ENCODE data around the gene NCKIPSD. TPM values are rescaled to one million over a fixed set of nuclear protein-coding genes. Genes with fewer than 3 reads are reported as not detected.

NCKIPSD gene
- total RNA-seq, 1 donor from 2014 or later: 18.3 TPM

DNA sequence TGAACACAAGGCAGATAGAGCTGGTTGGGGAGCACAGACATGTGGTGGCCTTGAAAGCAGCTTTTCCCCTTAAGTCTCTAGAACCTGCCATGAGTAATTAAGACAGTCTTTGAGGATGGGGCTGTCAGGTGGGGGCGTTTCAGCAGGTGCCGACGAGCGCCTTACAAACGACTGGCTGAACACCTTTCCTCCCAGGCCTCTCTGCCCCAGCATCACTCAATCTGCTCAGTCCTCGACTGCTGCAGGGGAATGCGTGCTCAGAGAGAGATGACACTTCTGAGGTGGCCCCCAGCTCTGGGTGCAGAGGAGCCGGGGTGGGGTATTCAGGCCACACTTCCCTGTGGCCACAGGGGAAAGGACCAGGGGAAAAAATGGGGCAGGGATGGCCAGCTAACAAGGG lies 8.1 kb upstream of the NCKIPSD start:
- Histone ChIP-seq H3K27ac (peak overlapping the region; percentile 81), H3K4me1 (peaks cover 11% of the 10 kb centered on the region), H3K27me3 (no peaks in the 10 kb centered on the region), H3K9me3 (no peaks in the 10 kb centered on the region), H3K36me3 (peaks cover 78% of the 10 kb centered on the region), H3K4me3 (peak overlapping the region; percentile 35)
- DNase-seq: peak; percentile 42
- ATAC-seq: no peak
- TF ChIP-seq, protein P1, sequence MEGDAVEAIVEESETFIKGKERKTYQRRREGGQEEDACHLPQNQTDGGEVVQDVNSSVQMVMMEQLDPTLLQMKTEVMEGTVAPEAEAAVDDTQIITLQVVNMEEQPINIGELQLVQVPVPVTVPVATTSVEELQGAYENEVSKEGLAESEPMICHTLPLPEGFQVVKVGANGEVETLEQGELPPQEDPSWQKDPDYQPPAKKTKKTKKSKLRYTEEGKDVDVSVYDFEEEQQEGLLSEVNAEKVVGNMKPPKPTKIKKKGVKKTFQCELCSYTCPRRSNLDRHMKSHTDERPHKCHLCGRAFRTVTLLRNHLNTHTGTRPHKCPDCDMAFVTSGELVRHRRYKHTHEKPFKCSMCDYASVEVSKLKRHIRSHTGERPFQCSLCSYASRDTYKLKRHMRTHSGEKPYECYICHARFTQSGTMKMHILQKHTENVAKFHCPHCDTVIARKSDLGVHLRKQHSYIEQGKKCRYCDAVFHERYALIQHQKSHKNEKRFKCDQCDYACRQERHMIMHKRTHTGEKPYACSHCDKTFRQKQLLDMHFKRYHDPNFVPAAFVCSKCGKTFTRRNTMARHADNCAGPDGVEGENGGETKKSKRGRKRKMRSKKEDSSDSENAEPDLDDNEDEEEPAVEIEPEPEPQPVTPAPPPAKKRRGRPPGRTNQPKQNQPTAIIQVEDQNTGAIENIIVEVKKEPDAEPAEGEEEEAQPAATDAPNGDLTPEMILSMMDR (IDR thresholded peaks at IDR 0.05): no peak
- intact Hi-C loops (cut with DNase I): no loop called here

DNA sequence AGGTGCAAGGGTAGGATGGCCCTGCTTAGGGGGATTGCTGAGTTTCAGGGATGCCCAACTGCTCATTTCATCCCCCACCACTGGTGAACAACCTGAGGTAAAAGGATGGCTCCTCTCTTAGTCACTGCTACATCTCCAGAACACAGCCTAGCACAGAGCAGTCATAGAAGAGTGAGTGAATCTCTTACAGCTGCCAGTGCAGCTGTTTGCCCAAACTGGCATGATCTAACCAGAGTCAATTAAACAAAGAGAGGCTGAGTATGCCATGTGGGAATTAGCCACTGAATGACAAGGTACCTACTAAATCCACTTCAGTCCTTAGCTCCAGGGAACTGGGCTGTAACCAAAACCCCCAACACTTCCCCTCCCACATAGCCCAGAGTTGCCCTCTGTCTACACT lies 6.8 kb upstream of the NCKIPSD start:
- DNase-seq (peak; percentile 13), ATAC-seq (no peak)
- Histone ChIP-seq H3K36me3 (peaks cover 79% of the 10 kb centered on the region), H3K9me3 (no peaks in the 10 kb centered on the region), H3K4me1 (peaks cover 11% of the 10 kb centered on the region), H3K27me3 (no peaks in the 10 kb centered on the region), H3K4me3 (no peak overlapping the region), H3K27ac (no peak overlapping the region)
- TF ChIP-seq, protein P1 (IDR thresholded peaks at IDR 0.05): no peak
- intact Hi-C loops (cut with DNase I): no loop called here

DNA sequence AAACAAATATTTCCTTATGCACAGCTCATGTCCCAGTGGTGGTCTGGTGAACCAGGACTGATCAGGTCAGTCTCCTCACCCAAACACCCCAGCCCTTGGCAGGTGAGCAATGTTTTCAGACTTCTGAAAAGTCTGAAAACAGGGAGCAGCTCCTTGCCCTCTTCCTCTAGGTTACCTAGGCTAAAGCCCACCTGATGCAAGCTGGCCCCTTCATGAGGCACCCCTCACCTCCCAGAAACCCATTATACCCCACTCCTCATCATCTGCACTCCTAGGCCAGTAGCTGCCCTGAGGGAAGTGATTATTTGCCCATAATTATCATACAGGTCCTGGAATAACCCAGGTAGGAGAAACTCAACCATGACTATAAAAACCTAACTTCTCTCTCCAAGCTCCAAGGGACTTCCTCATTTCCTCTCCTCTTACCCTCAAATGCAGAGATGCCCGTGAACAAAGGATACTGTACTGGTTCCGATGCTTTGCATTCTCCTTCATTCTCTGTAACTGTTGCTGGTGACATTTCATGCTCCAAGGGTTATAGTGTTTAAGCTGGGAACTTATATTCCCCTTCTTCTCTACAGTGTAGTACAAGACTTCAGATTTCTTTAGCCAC lies 5.2 kb upstream of the NCKIPSD start:
- no peaks in the 10 kb centered on the region for H3K27me3 ChIP-seq
- DNase-seq (no peak), ATAC-seq (no peak)
- TF ChIP-seq, protein P1 (IDR thresholded peaks at IDR 0.05): no peak
- peaks cover 83% of the 10 kb centered on the region for H3K36me3 ChIP-seq
- H3K4me1 ChIP-seq: peaks cover 18% of the 10 kb centered on the region
- H3K9me3 ChIP-seq: no peaks in the 10 kb centered on the region
- intact Hi-C loops (cut with DNase I): no loop called here
- no peak overlapping the region for H3K27ac ChIP-seq
- no peak overlapping the region for H3K4me3 ChIP-seq

DNA sequence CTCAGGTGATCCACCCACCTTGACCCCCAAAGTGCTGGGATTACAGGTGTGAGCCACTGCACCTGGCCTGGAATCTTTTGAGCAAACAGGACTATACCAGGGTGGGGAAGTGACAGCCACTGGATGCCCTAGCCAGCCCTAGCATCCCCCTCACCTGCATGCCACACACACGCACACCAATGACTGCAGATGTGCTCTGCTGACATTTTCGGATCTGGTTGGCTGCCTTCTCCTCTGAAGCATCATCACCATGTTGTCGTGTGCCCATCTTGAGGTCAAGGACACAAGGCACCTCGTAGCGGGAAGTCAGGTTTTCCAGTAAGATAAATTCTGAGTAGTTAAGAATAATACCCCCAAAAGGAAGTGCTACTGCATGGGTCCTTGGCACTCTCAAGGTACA lies 3.7 kb upstream of the NCKIPSD start:
- ATAC-seq (no peak), DNase-seq (peak; percentile 46)
- TF ChIP-seq, protein P1 (IDR thresholded peaks at IDR 0.05): no peak
- Histone ChIP-seq H3K4me3 (no peak overlapping the region), H3K27ac (no peak overlapping the region), H3K4me1 (peaks cover 17% of the 10 kb centered on the region), H3K36me3 (peaks cover 73% of the 10 kb centered on the region), H3K9me3 (no peaks in the 10 kb centered on the region), H3K27me3 (no peaks in the 10 kb centered on the region)
- intact Hi-C loops (cut with DNase I): no loop called here

DNA sequence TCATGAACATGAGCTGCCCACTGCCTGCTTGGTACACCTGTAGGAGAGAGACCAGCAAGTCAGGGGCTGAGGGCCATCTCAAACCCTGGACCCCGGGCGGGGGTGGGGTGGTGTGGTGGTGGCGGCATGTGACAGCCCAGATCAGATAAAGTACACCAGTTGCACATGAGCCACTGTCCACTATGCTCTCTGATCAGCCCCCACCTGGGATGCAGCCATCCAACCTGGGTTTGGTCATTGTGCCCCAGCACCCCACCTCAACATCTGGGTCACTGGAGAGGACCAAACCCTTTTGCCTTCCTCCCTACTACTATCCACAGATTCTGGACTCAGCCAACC lies 3.0 kb upstream of the NCKIPSD start:
- intact Hi-C loops (cut with DNase I): no loop called here
- no peaks in the 10 kb centered on the region for H3K9me3 ChIP-seq
- TF ChIP-seq, protein P1 (IDR thresholded peaks at IDR 0.05): no peak
- no peak overlapping the region for H3K27ac ChIP-seq
- H3K36me3 ChIP-seq: peaks cover 66% of the 10 kb centered on the region
- no peaks in the 10 kb centered on the region for H3K27me3 ChIP-seq
- ATAC-seq: no peak
- DNase-seq: peak; percentile 61
- H3K4me1 ChIP-seq: peaks cover 21% of the 10 kb centered on the region
- H3K4me3 ChIP-seq: no peak overlapping the region
